ENCODE measurements around the gene APPL2. TPM values are rescaled to one million over a fixed set of nuclear protein-coding genes. Genes with fewer than 3 reads are reported as not detected.

The APPL2 gene
- total RNA-seq, 1 experiment from 2014 or later = 16.1 TPM

- no peak for DNase-seq
- Histone ChIP-seq H3K4me1 (no peaks in the 10 kb centered on the region), H3K4me3 (no peak overlapping the region), H3K27me3 (no peaks in the 10 kb centered on the region), H3K9me3 (replicated peaks) (no peaks in the 10 kb centered on the region), H3K36me3 (peaks cover 2% of the 10 kb centered on the region; the same call in 1 of the 2 replicates), H3K27ac (no peak overlapping the region)
Measured at GRCh38 chr12:105222284-105222655, 13.7 kb downstream of the APPL2 start.

GRCh38 chr12:105221583-105222283 lies 14.2 kb downstream of the APPL2 start:
- Histone ChIP-seq H3K4me3 (no peak overlapping the region), H3K4me1 (no peaks in the 10 kb centered on the region), H3K36me3 (peaks cover 4% of the 10 kb centered on the region; the same call in 1 of the 2 replicates), H3K27me3 (no peaks in the 10 kb centered on the region), H3K27ac (no peak overlapping the region), H3K9me3 (replicated peaks) (no peaks in the 10 kb centered on the region)
- no peak for DNase-seq

GRCh38 chr12:105220929-105221290 lies 15.1 kb downstream of the APPL2 start:
- no peaks in the 10 kb centered on the region for H3K27me3 ChIP-seq
- no peak overlapping the region for H3K27ac ChIP-seq
- no peak overlapping the region for H3K4me3 ChIP-seq
- H3K36me3 ChIP-seq = peaks cover 6% of the 10 kb centered on the region; the same call in 1 of the 2 replicates
- no peak for DNase-seq
- H3K9me3 ChIP-seq (replicated peaks) = no peaks in the 10 kb centered on the region
- H3K4me1 ChIP-seq = no peaks in the 10 kb centered on the region

GRCh38 chr12:105220150-105220928 lies 15.6 kb downstream of the APPL2 start:
- H3K4me1 ChIP-seq = no peaks in the 10 kb centered on the region
- H3K27ac ChIP-seq = no peak overlapping the region
- no peaks in the 10 kb centered on the region for H3K9me3 ChIP-seq (replicated peaks)
- no peaks in the 10 kb centered on the region for H3K27me3 ChIP-seq
- peaks cover 6% of the 10 kb centered on the region; the same call in 1 of the 2 replicates for H3K36me3 ChIP-seq
- H3K4me3 ChIP-seq = no peak overlapping the region
- DNase-seq = no peak

- H3K9me3 ChIP-seq (replicated peaks) = no peaks in the 10 kb centered on the region
- peaks cover 6% of the 10 kb centered on the region; the same call in 1 of the 2 replicates for H3K36me3 ChIP-seq
- peaks cover 4% of the 10 kb centered on the region for H3K4me1 ChIP-seq
- no peaks in the 10 kb centered on the region for H3K27me3 ChIP-seq
- no peak for DNase-seq
- no peak overlapping the region for H3K4me3 ChIP-seq
- H3K27ac ChIP-seq = no peak overlapping the region
Measured at GRCh38 chr12:105219261-105220028, 16.5 kb downstream of the APPL2 start.

GRCh38 chr12:105218434-105218833 lies 17.5 kb downstream of the APPL2 start:
- no peak overlapping the region for H3K27ac ChIP-seq
- peak in 1 of 2 experiments; percentile 10 for DNase-seq
- H3K4me1 ChIP-seq = peaks cover 8% of the 10 kb centered on the region
- H3K4me3 ChIP-seq = no peak overlapping the region
- peaks cover 6% of the 10 kb centered on the region; the same call in 1 of the 2 replicates for H3K36me3 ChIP-seq
- H3K27me3 ChIP-seq = no peaks in the 10 kb centered on the region
- no peaks in the 10 kb centered on the region for H3K9me3 ChIP-seq (replicated peaks)

- H3K27me3 ChIP-seq = no peaks in the 10 kb centered on the region
- no peaks in the 10 kb centered on the region for H3K9me3 ChIP-seq (replicated peaks)
- peaks cover 6% of the 10 kb centered on the region; the same call in 1 of the 2 replicates for H3K36me3 ChIP-seq
- peak; percentile 19 to 29 for DNase-seq
- peaks cover 8% of the 10 kb centered on the region for H3K4me1 ChIP-seq
- no peak overlapping the region for H3K27ac ChIP-seq
- H3K4me3 ChIP-seq = no peak overlapping the region
Measured at GRCh38 chr12:105214670-105215375, 21.2 kb downstream of the APPL2 start.

GRCh38 chr12:105214148-105214547 lies 21.8 kb downstream of the APPL2 start:
- H3K27ac ChIP-seq = no peak overlapping the region
- H3K4me3 ChIP-seq = no peak overlapping the region
- H3K27me3 ChIP-seq = no peaks in the 10 kb centered on the region
- no peak for DNase-seq
- H3K36me3 ChIP-seq = peaks cover 6% of the 10 kb centered on the region; the same call in 1 of the 2 replicates
- H3K9me3 ChIP-seq (replicated peaks) = no peaks in the 10 kb centered on the region
- H3K4me1 ChIP-seq = peaks cover 8% of the 10 kb centered on the region

- Histone ChIP-seq H3K36me3 (peaks cover 6% of the 10 kb centered on the region; the same call in 1 of the 2 replicates), H3K4me1 (peaks cover 8% of the 10 kb centered on the region), H3K27ac (no peak overlapping the region), H3K9me3 (replicated peaks) (no peaks in the 10 kb centered on the region), H3K4me3 (no peak overlapping the region), H3K27me3 (no peaks in the 10 kb centered on the region)
- no peak for DNase-seq
Measured at GRCh38 chr12:105212438-105212837, 23.5 kb downstream of the APPL2 start.

GRCh38 chr12:105209091-105209490 lies 26.9 kb downstream of the APPL2 start:
- H3K9me3 ChIP-seq (replicated peaks) = no peaks in the 10 kb centered on the region
- no peak overlapping the region for H3K27ac ChIP-seq
- no peaks in the 10 kb centered on the region for H3K36me3 ChIP-seq
- peaks cover under 1% of the 10 kb centered on the region for H3K4me1 ChIP-seq
- H3K27me3 ChIP-seq = no peaks in the 10 kb centered on the region
- no peak for DNase-seq
- no peak overlapping the region for H3K4me3 ChIP-seq

- no peak overlapping the region for H3K27ac ChIP-seq
- no peaks in the 10 kb centered on the region for H3K4me1 ChIP-seq
- no peaks in the 10 kb centered on the region for H3K27me3 ChIP-seq
- H3K36me3 ChIP-seq = no peaks in the 10 kb centered on the region
- no peaks in the 10 kb centered on the region for H3K9me3 ChIP-seq (replicated peaks)
- DNase-seq = no peak
- no peak overlapping the region for H3K4me3 ChIP-seq
Measured at GRCh38 chr12:105206686-105207374, 29.1 kb downstream of the APPL2 start.

GRCh38 chr12:105205322-105206048 lies 30.5 kb downstream of the APPL2 start:
- H3K36me3 ChIP-seq = no peaks in the 10 kb centered on the region
- DNase-seq = no peak

GRCh38 chr12:105204916-105205315 lies 31.1 kb downstream of the APPL2 start:
- H3K36me3 ChIP-seq = no peaks in the 10 kb centered on the region
- no peaks in the 10 kb centered on the region for H3K9me3 ChIP-seq (replicated peaks)

More at GRCh38 chr12:105205322-105206048, 30.5 kb downstream of the APPL2 start:
- no peak overlapping the region for H3K27ac ChIP-seq
- H3K9me3 ChIP-seq (replicated peaks) = no peaks in the 10 kb centered on the region
- H3K27me3 ChIP-seq = no peaks in the 10 kb centered on the region
- no peaks in the 10 kb centered on the region for H3K4me1 ChIP-seq
- no peak overlapping the region for H3K4me3 ChIP-seq

More at GRCh38 chr12:105204916-105205315, 31.1 kb downstream of the APPL2 start:
- no peak for DNase-seq
- H3K27me3 ChIP-seq = no peaks in the 10 kb centered on the region
- no peak overlapping the region for H3K27ac ChIP-seq
- H3K4me1 ChIP-seq = no peaks in the 10 kb centered on the region
- no peak overlapping the region for H3K4me3 ChIP-seq

All from SJCRH30 (cell line).